GM18502 (cell line): ENCODE data around the gene FAF1.
"Not testable (repeated sequence)": the region's sequence is repeated elsewhere in the genome, so short reads cannot be mapped to it uniquely, and the experiment has no call there.

Source experiments
- ATAC-seq: cut with Tn5 transposase; IDR thresholded peaks from one replicate; pipeline ENCODE4 v1.9.1; 2021; ENCODE audit warnings: mild to moderate bottlenecking; ENCODE audit not compliant: unreplicated experiment, poor library complexity

Gene FAF1

GRCh38 chr1:50820545-50820944, 139.5 kb downstream of the FAF1 start:
- no peak for ATAC-seq

- peak; percentile 60 for ATAC-seq
Observed at GRCh38 chr1:50812346-50812745, 147.7 kb downstream of the FAF1 start.

- ATAC-seq = no peak
Observed at GRCh38 chr1:50808296-50808695, 151.8 kb downstream of the FAF1 start.

DNA sequence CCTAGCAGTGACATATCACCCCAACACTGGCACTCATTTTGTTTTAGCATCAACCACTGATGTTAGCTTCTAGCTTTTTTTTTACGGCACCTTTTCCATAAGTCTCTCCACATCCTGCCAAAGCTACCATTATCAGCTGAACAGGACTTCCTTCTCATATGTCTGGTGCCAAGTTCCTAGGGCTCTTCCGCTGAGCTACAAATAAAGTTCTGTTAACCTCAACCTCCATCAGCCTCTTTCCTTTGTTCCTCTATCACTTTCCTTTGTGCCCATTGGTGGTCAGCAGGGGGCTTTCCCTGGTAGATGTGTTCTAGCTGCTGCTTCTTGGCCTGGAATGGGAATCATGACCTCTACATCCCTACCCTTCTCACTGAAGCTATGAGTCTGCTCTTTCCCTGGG, 163.8 kb downstream of the FAF1 start:
- ATAC-seq = no peak

- no peak for ATAC-seq
Observed at GRCh38 chr1:50793521-50793920, 166.5 kb downstream of the FAF1 start.

GRCh38 chr1:50787266-50787665, 172.8 kb downstream of the FAF1 start:
- ATAC-seq = no peak

GRCh38 chr1:50783286-50783685, 176.8 kb downstream of the FAF1 start:
- ATAC-seq = no peak

GRCh38 chr1:50780797-50781196, 179.3 kb downstream of the FAF1 start:
- no peak for ATAC-seq

- ATAC-seq = no peak
Observed at GRCh38 chr1:50779801-50780200, 180.3 kb downstream of the FAF1 start.

GRCh38 chr1:50775740-50776139, 184.3 kb downstream of the FAF1 start:
- no peak for ATAC-seq

DNA sequence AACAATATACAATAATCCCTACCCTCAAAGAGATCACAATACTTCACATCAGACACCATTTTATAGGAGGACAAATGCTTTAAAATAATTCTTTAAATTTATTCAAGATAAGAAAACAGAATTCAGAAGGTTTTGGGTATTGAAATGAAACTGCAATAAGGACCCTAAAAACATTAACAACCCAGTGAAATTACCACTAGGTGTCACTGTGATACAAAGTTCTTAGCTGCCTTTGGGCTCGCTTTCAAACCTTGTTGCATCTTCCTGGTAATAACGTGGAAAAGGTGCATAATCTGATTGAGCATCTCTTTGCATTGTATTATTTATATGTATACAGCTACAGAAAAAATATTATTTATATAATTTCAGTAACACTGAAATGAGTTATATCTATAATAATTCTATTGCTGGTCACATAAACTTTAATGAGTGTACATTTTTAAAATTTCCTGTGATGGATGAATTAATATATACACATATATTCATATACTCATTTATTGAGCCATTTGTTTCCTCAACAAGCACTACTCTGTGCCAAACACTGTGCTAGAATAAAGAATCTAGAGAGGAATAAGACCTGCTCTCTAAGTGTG, 185.2 kb downstream of the FAF1 start:
- no peak for ATAC-seq

GRCh38 chr1:50766688-50767087, 193.4 kb downstream of the FAF1 start:
- ATAC-seq = no peak

- not testable (repeated sequence) for ATAC-seq
Observed at GRCh38 chr1:50756543-50756942, 203.5 kb downstream of the FAF1 start.

- not testable (repeated sequence) for ATAC-seq
Observed at GRCh38 chr1:50754764-50755163, 205.3 kb downstream of the FAF1 start.

DNA sequence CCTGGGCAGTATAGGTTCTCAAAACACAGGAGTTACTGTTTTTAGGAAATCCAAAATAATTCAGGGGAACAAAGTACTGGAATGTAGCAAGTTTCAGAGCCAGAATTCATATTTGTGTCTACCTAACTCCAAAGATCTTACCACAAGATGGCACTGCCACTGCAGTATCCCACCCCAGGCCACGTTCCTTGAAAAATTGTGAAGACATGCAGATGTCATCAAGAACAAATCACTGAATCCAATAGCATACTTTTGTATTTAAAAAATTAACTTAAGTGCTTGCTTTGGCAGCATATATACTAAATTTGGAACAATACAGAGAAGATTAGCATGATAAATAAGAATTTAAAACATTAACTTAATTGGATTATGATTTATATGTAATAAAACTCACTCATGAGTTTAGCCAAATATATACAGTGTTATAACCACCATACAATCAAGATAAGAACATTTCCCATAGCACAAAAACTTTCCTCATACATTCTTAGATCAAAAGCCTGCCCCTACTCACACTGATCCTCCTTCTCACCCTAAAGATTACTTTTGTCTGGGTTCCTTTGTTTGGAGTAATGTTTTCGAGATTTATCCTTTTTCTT, 209.9 kb downstream of the FAF1 start:
- no peak for ATAC-seq

DNA sequence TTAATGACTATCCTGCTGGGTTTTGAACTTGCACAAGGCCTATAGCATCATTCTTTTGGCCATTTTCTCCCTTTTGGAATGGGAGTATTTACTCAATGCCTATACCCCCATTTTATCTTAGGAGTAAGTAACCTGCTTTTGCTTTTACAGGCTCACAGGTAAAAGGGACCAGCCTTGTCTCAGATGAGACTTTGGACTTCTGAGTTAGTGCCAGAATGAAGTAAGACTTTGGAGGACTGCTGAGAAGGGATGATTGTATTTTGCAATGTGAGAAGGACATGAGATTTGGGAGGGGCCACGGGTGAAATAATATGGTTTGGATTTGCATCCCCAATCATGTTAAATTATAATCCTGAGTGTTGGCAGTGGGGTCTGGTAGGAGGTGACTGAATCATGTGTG, 212.7 kb downstream of the FAF1 start:
- no peak for ATAC-seq

GRCh38 chr1:50742523-50742922, 217.5 kb downstream of the FAF1 start:
- ATAC-seq = no peak

DNA sequence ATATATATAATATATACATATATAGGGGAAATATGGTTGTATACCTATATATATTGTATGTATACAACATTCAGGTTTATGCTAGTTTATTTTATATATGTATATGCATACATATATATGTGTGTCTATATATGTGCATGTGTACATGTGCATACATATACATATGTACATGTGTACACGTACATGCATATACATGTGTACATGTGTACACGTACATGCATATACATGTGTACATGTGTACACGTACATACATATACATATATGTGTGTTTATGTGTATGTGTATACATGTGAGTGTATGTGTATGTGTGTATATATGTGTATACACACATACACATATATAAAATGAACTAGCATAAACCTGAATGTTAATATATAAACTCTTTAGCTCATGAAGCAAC, 220.9 kb downstream of the FAF1 start:
- ATAC-seq = no peak

DNA sequence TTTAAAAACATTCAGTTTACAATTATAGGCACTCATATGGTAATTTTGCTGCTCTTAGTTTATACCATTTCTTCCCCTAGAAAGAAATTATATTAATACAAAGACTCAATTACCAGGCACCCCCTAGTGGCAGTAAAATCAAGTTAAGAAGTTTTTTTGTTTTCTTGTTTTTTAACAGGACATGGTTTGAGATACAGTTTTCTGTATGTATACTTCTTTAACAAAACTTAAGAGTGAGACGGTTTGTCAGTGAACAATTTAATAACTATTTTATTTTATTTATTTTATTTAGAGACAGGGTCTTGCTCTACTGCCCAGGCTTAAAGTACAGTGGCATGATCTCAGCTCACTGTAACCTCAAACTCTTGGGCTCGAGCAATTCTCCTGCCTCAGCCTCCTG, 224.6 kb downstream of the FAF1 start:
- no peak for ATAC-seq

DNA sequence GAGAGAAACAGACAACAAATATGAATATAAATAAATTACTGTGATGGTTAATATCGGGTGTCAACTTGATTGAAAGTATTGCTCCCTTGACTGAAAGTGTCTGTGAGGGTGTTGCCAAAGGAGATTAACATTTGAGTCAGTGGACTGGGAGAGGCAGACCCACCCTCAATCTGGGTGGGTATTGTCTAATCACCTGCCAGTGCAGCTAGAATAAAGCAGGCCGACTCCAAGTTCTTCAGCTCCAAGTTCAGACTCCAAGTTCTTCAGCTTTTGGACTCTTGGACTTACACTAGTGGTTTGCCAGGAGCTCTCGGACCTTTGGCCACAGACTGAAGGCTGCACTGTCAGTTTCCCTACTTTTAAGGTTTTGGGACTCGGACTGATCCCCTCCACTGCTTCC, 232.5 kb downstream of the FAF1 start:
- ATAC-seq = not testable (repeated sequence)

GRCh38 chr1:50724626-50725286, 235.3 kb downstream of the FAF1 start:
- ATAC-seq = peak; percentile 85
